ENCODE data around the gene SINHCAF. TPM values are rescaled to one million over a fixed set of nuclear protein-coding genes. Genes with fewer than 3 reads are reported as not detected.

Gene SINHCAF
- total RNA-seq, 1 donor from 2014 or later = 154 TPM

- H3K4me3 Mint-ChIP-seq = peak overlapping the region; percentile 72
- peaks cover 18% of the 10 kb centered on the region for H3K4me1 Mint-ChIP-seq (ENCODE audit: unreplicated experiment)
- DNase-seq (ENCODE audit: extremely low spot score, unreplicated experiment) = no peak
- H3K9me3 Mint-ChIP-seq = no peaks in the 10 kb centered on the region
- peak overlapping the region; percentile 87 for H3K27ac Mint-ChIP-seq
- H3K27me3 Mint-ChIP-seq = peaks cover 3% of the 10 kb centered on the region
- no peaks in the 10 kb centered on the region for H3K36me3 Mint-ChIP-seq
- TF ChIP-seq, protein P1, sequence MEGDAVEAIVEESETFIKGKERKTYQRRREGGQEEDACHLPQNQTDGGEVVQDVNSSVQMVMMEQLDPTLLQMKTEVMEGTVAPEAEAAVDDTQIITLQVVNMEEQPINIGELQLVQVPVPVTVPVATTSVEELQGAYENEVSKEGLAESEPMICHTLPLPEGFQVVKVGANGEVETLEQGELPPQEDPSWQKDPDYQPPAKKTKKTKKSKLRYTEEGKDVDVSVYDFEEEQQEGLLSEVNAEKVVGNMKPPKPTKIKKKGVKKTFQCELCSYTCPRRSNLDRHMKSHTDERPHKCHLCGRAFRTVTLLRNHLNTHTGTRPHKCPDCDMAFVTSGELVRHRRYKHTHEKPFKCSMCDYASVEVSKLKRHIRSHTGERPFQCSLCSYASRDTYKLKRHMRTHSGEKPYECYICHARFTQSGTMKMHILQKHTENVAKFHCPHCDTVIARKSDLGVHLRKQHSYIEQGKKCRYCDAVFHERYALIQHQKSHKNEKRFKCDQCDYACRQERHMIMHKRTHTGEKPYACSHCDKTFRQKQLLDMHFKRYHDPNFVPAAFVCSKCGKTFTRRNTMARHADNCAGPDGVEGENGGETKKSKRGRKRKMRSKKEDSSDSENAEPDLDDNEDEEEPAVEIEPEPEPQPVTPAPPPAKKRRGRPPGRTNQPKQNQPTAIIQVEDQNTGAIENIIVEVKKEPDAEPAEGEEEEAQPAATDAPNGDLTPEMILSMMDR (conservative IDR thresholded peaks at IDR 0.05) = no peak
Observed at GRCh38 chr12:31362115-31362758, 36.3 kb upstream of the SINHCAF start.

- TF ChIP-seq, protein P1 (conservative IDR thresholded peaks at IDR 0.05) = no peak
- H3K27ac Mint-ChIP-seq = peak overlapping the region; percentile 87
- H3K4me1 Mint-ChIP-seq (ENCODE audit: unreplicated experiment) = peaks cover 18% of the 10 kb centered on the region
- H3K27me3 Mint-ChIP-seq = peaks cover 3% of the 10 kb centered on the region
- H3K9me3 Mint-ChIP-seq = no peaks in the 10 kb centered on the region
- DNase-seq (ENCODE audit: extremely low spot score, unreplicated experiment) = no peak
- H3K4me3 Mint-ChIP-seq = peak overlapping the region; percentile 72
- no peaks in the 10 kb centered on the region for H3K36me3 Mint-ChIP-seq
Observed at GRCh38 chr12:31361730-31362114, 35.8 kb upstream of the SINHCAF start.

GRCh38 chr12:31355747-31356107 lies 29.8 kb upstream of the SINHCAF start:
- Mint-ChIP-seq H3K4me3 (no peak overlapping the region), H3K36me3 (no peaks in the 10 kb centered on the region), H3K27me3 (no peaks in the 10 kb centered on the region), H3K4me1 (ENCODE audit: unreplicated experiment) (peaks cover 13% of the 10 kb centered on the region), H3K27ac (no peak overlapping the region), H3K9me3 (no peaks in the 10 kb centered on the region)
- TF ChIP-seq, protein P1 (conservative IDR thresholded peaks at IDR 0.05) = no peak
- DNase-seq (ENCODE audit: extremely low spot score, unreplicated experiment) = no peak

- Mint-ChIP-seq H3K36me3 (peaks cover 12% of the 10 kb centered on the region), H3K4me3 (peak overlapping the region; percentile 3), H3K27ac (peak overlapping the region; percentile 38), H3K27me3 (peaks cover 6% of the 10 kb centered on the region), H3K9me3 (peaks cover 12% of the 10 kb centered on the region), H3K4me1 (ENCODE audit: unreplicated experiment) (peaks cover 13% of the 10 kb centered on the region)
- TF ChIP-seq, protein P1 (conservative IDR thresholded peaks at IDR 0.05) = no peak
- no peak for DNase-seq (ENCODE audit: extremely low spot score, unreplicated experiment)
Observed at GRCh38 chr12:31353750-31354708, 28.1 kb upstream of the SINHCAF start.

GRCh38 chr12:31346267-31346666 lies 20.3 kb upstream of the SINHCAF start:
- no peak for DNase-seq (ENCODE audit: extremely low spot score, unreplicated experiment)
- H3K27ac Mint-ChIP-seq = peak overlapping the region; percentile 1
- TF ChIP-seq, protein P1 (conservative IDR thresholded peaks at IDR 0.05) = no peak
- peak overlapping the region; percentile 33 for H3K4me3 Mint-ChIP-seq
- peaks cover 6% of the 10 kb centered on the region for H3K27me3 Mint-ChIP-seq
- peaks cover 5% of the 10 kb centered on the region for H3K4me1 Mint-ChIP-seq (ENCODE audit: unreplicated experiment)
- H3K36me3 Mint-ChIP-seq = peaks cover 12% of the 10 kb centered on the region
- peaks cover 12% of the 10 kb centered on the region for H3K9me3 Mint-ChIP-seq

Measured in type B pancreatic cell (in vitro differentiated cells).